ENCODE data around the gene CMTM6. TPM values are rescaled to one million over a fixed set of nuclear protein-coding genes. Genes with fewer than 3 reads are reported as not detected.

Gene CMTM6
- polyA plus RNA-seq, 2 of the 4 experiments (the other 2 are of a cell fraction) = 49.5 to 65.6 TPM

GRCh38 chr3:32487781-32488473 is 14.7 kb downstream of the CMTM6 start:
- WGBS (ENCODE audit: missing lambda C conversion rate) = 92% methylated on average over 3 of the region's 3 CpGs
- no peak for ATAC-seq
- Histone ChIP-seq H3K4me2 (no peak overlapping the region), H3K4me1 (peaks cover 13% of the 10 kb centered on the region), H3K9me3 (no peaks in the 10 kb centered on the region), H3K27ac (no peak overlapping the region), H3K4me3 (no peak overlapping the region)
- no peak for TF ChIP-seq CHD4 (IDR thresholded peaks at IDR 0.05; ENCODE audit: borderline replicate concordance)
- TF ChIP-seq JUN (IDR thresholded peaks at IDR 0.05) = no peak
- no peak for TF ChIP-seq USF2 (IDR thresholded peaks at IDR 0.05)
- no peak for TF ChIP-seq HOXA7 (CRISPR knock-in tag; IDR thresholded peaks at IDR 0.05)
- no peak for TF ChIP-seq HES2 (IDR thresholded peaks at IDR 0.05)
- TF ChIP-seq HDAC2 (IDR thresholded peaks at IDR 0.05) = no peak
- no peak for TF ChIP-seq ELK1 (IDR thresholded peaks at IDR 0.05; ENCODE audit: low read depth, low read length)
- TF ChIP-seq FOXS1 (CRISPR knock-in tag; IDR thresholded peaks at IDR 0.05) = no peak
- no peak for FAIRE-seq
- CTCF ChIA-PET = interaction anchor here (0.7 kb wide), 1 partner anchor 20 kb away, joined by 3 read pairs; no protein-coding TSS in a partner anchor
- POLR2A ChIA-PET = no interaction called here
- DNase-seq (ENCODE audit: low read depth in 1 of 2, low spot score in 1 of 2) = no peak

GRCh38 chr3:32484436-32484835 is 18.2 kb downstream of the CMTM6 start:
- ChIA-PET POLR2A (no interaction called here), CTCF (interaction anchor here (1.7 kb wide), 1 partner anchor 16 kb away, joined by 4 read pairs; no protein-coding TSS in a partner anchor)
- Histone ChIP-seq H3K27ac (no peak overlapping the region), H3K9me3 (no peaks in the 10 kb centered on the region), H3K4me3 (no peak overlapping the region), H3K4me1 (no peaks in the 10 kb centered on the region), H3K4me2 (no peak overlapping the region)
- DNase-seq (ENCODE audit: low read depth in 1 of 2, low spot score in 1 of 2) (no peak), FAIRE-seq (no peak), ATAC-seq (no peak)
- TF ChIP-seq EHF (CRISPR knock-in tag; IDR thresholded peaks at IDR 0.05) (no peak), HDAC2 (IDR thresholded peaks at IDR 0.05) (no peak), REST (IDR thresholded peaks at IDR 0.05) (no peak), PBX3 (IDR thresholded peaks at IDR 0.05) (no peak), POLR2AphosphoS2 (conservative IDR thresholded peaks at IDR 0.05; ENCODE audit: low read length) (no peak), JUNB (IDR thresholded peaks at IDR 0.05) (no peak), FOSL2 (IDR thresholded peaks at IDR 0.05) (no peak), FOSL2 (CRISPR knock-in tag; IDR thresholded peaks at IDR 0.05) (no peak), FOSB (CRISPR knock-in tag; IDR thresholded peaks at IDR 0.05) (no peak), POLR2A (IDR thresholded peaks at IDR 0.05; ENCODE audit: low read length) (no peak), CHD4 (IDR thresholded peaks at IDR 0.05; ENCODE audit: borderline replicate concordance) (no peak), EHMT2 (IDR thresholded peaks at IDR 0.05; ENCODE audit: low read depth) (no peak), NPAS2 (CRISPR knock-in tag; IDR thresholded peaks at IDR 0.05; ENCODE audit: borderline replicate concordance) (no peak), TP53 (CRISPR knock-in tag; IDR thresholded peaks at IDR 0.05) (no peak), BHLHE40 (IDR thresholded peaks at IDR 0.05; ENCODE audit: low read depth, low read length) (no peak), MAFK (IDR thresholded peaks at IDR 0.05; ENCODE audit: partially characterized antibody) (no peak), ZNF302 (CRISPR knock-in tag; IDR thresholded peaks at IDR 0.05) (no peak), TFCP2L1 (CRISPR knock-in tag; IDR thresholded peaks at IDR 0.05) (no peak), SMC3 (IDR thresholded peaks at IDR 0.05) (no peak), MAX (IDR thresholded peaks at IDR 0.05) (no peak)
- WGBS (ENCODE audit: missing lambda C conversion rate) = 94% methylated on average over 6 of the region's 6 CpGs
